SK-N-SH (cell line): ENCODE measurements around the gene LARP6. TPM values are rescaled to one million over a fixed set of nuclear protein-coding genes. Genes with fewer than 3 reads are reported as not detected.

Source experiments
- CTCF ChIA-PET: fragments of 300-600, 350-600 bp; formaldehyde crosslinking; extraction: SDS; loops from one replicate; lab custom pipeline; 2021; lab: Yijun Ruan, JAX
- POLR2A ChIA-PET: fragments of 350-600 bp; sonication (Branson Sonifier 250); formaldehyde crosslinking; extraction: SDS; loops from one replicate; lab custom pipeline; 2020; ENCODE audit warnings: antibody characterized with exemption, inconsistent platforms; lab: Yijun Ruan, JAX
- DNase-seq: peaks from one replicate; pipeline ENCODE4 v3.0.0; 2012
- H2AFZ ChIP-seq: fragments of 200-600 bp; sonication (generic); 2 replicates; pipeline ENCODE4 v1.8.1; 2016; ENCODE audit warnings: antibody characterized with exemption, mild to moderate bottlenecking, low read depth
- H3F3A ChIP-seq: fragments of 200-600 bp; sonication (generic); replicated peaks from 2 replicates; pipeline ENCODE3; 2016; ENCODE audit warnings: antibody characterized with exemption, mild to moderate bottlenecking; ENCODE audit not compliant: insufficient read depth
- H3K27ac ChIP-seq, 2 experiments: fragments of 200-500 bp in 1 of 2; fragments of 200-600 bp in 1 of 2; sonication (Bioruptor generic) in 1 of 2; sonication (generic), shearing (Covaris generic) in 1 of 2; 2 replicates each; pipeline versions ENCODE4 v1.5.1 to v1.6.1; 2014 to 2016; ENCODE audit warnings: low read depth in 2 of 2, inconsistent platforms in 1 of 2, low read length in 1 of 2, mild to moderate bottlenecking in 1 of 2, mixed read lengths in 1 of 2
- H3K27me3 ChIP-seq: fragments of 200-600 bp; sonication (generic), shearing (Covaris generic); 2 replicates; pipeline ENCODE4 v1.6.1; 2016; ENCODE audit warnings: mixed run types; ENCODE audit not compliant: insufficient read depth
- H3K36me3 ChIP-seq, 2 experiments: fragments of 200-500 bp in 1 of 2; fragments of 200-600 bp in 1 of 2; sonication (Bioruptor generic) in 1 of 2; sonication (generic) in 1 of 2; replicated peaks in 1 of 2; 2 replicates each; pipeline versions ENCODE3 to v1.5.1; 2014 to 2016; ENCODE audit warnings: low read length in 1 of 2, mild to moderate bottlenecking in 1 of 2; ENCODE audit not compliant: insufficient read depth in 2 of 2, control insufficient read depth in 1 of 2
- H3K4me1 ChIP-seq, 2 experiments: fragments of 200-500 bp in 1 of 2; fragments of 200-600 bp in 1 of 2; sonication (Bioruptor generic) in 1 of 2; sonication (generic), shearing (Covaris generic) in 1 of 2; 2 replicates each; pipeline versions ENCODE4 v1.5.1 to v1.6.1; 2014 to 2016; ENCODE audit warnings: low read depth in 1 of 2, low read length in 1 of 2, mixed run types in 1 of 2; ENCODE audit not compliant: insufficient read depth in 2 of 2, control insufficient read depth in 1 of 2
- H3K4me2 ChIP-seq: fragments of 200-600 bp; sonication (generic), shearing (Covaris generic); 2 replicates; pipeline ENCODE4 v1.6.1; 2017; ENCODE audit warnings: mixed run types
- H3K4me3 ChIP-seq, 2 experiments: fragments of 200-500 bp in 1 of 2; fragments of 200-600 bp in 1 of 2; sonication (Bioruptor generic) in 1 of 2; sonication (generic), shearing (Covaris generic) in 1 of 2; 2 replicates each; pipeline versions ENCODE4 v1.5.1 to v1.8.1; 2014 to 2016; ENCODE audit warnings: low read depth in 2 of 2, inconsistent platforms in 1 of 2, low read length in 1 of 2, mild to moderate bottlenecking in 1 of 2, mixed read lengths in 1 of 2, moderate library complexity in 1 of 2
- H3K79me2 ChIP-seq: fragments of 200-600 bp; sonication (generic); 2 replicates; pipeline ENCODE4 v1.8.1; 2017; ENCODE audit warnings: mild to moderate bottlenecking; ENCODE audit not compliant: insufficient read depth
- H3K9ac ChIP-seq: fragments of 200-600 bp; sonication (generic); 2 replicates; pipeline ENCODE4 v1.6.1; 2017; ENCODE audit warnings: mixed run types
- H3K9me2 ChIP-seq: fragments of 200-600 bp; sonication (generic); 2 replicates; pipeline ENCODE4 v1.6.1; 2017; ENCODE audit warnings: mixed run types
- H3K9me3 ChIP-seq: fragments of 200-600 bp; sonication (generic); 2 replicates; pipeline ENCODE4 v1.6.1; 2017; ENCODE audit warnings: mixed run types, mild to moderate bottlenecking, moderate library complexity
- H4K20me1 ChIP-seq: fragments of 200-600 bp; sonication (generic); 2 replicates; pipeline ENCODE4 v1.6.1; 2017; ENCODE audit warnings: mild to moderate bottlenecking, mixed run types; ENCODE audit not compliant: insufficient read depth
- CHD2 ChIP-seq: fragments of 150-350 bp; IDR thresholded peaks from 2 replicates; pipeline ENCODE4 v1.6.1; 2018; ENCODE audit warnings: low read length; ENCODE audit not compliant: partially characterized antibody
- FOXJ3 ChIP-seq: sonication (generic); formaldehyde crosslinking; IDR thresholded peaks from 2 replicates; pipeline ENCODE4 v1.5.1; 2020; ENCODE audit warnings: mild to moderate bottlenecking, missing genetic modification reagents
- FOXM1 ChIP-seq: IDR thresholded peaks from 2 replicates; pipeline ENCODE4 v1.4.0; 2012; ENCODE audit warnings: low read depth, mild to moderate bottlenecking
- JUND ChIP-seq: IDR thresholded peaks from 2 replicates; pipeline ENCODE4 v1.4.0; 2012
- MEF2A ChIP-seq: IDR thresholded peaks from 2 replicates; pipeline ENCODE4 v1.4.0; 2012; ENCODE audit warnings: low read depth, borderline replicate concordance
- NFIC ChIP-seq: IDR thresholded peaks from 2 replicates; pipeline ENCODE4 v1.4.0; 2012; ENCODE audit warnings: borderline replicate concordance
- POLR2AphosphoS5 ChIP-seq: IDR thresholded peaks from 2 replicates; pipeline ENCODE4 v1.6.1; 2012; ENCODE audit warnings: low read depth, low read length
- RAD21 ChIP-seq: IDR thresholded peaks from 2 replicates; pipeline ENCODE4 v1.6.1; 2012; ENCODE audit warnings: mild to moderate bottlenecking, low read length
- RCOR1 ChIP-seq: fragments of 150-350 bp; IDR thresholded peaks from 2 replicates; pipeline ENCODE4 v1.6.1; 2017; ENCODE audit warnings: antibody characterized with exemption, low read length
- REST ChIP-seq: IDR thresholded peaks from 2 replicates; pipeline ENCODE4 v1.6.1; 2012; ENCODE audit warnings: mild to moderate bottlenecking, low read depth, low read length, moderate library complexity
- RFX5 ChIP-seq: IDR thresholded peaks from 2 replicates; pipeline ENCODE4 v1.6.1; 2012; ENCODE audit warnings: mild to moderate bottlenecking, improper control_type of control experiment, low read length
- RXRA ChIP-seq: IDR thresholded peaks from 2 replicates; pipeline ENCODE4 v1.4.0; 2012; ENCODE audit warnings: low read depth, mild to moderate bottlenecking, borderline replicate concordance
- SMC3 ChIP-seq: IDR thresholded peaks from 2 replicates; pipeline ENCODE4 v1.6.1; 2012; ENCODE audit warnings: low read depth, low read length, improper control_type of control experiment
- TCF12 ChIP-seq: IDR thresholded peaks from 2 replicates; pipeline ENCODE4 v1.4.0; 2012
- USF1 ChIP-seq: IDR thresholded peaks from 2 replicates; pipeline ENCODE4 v1.4.0; 2012; ENCODE audit warnings: low read depth, borderline replicate concordance
- ZBTB33 ChIP-seq: IDR thresholded peaks from 2 replicates; pipeline ENCODE4 v1.4.0; 2012; ENCODE audit warnings: low read depth, borderline replicate concordance
- whole genome bisulfite sequencing: methylation state at CpG from one replicate; pipeline ENCODE4 v1.1.6; 2017; ENCODE audit warnings: low lambda C conversion rate; 5-methylcytosine and 5-hydroxymethylcytosine counted together
- polyA plus RNA-seq, 3 experiments: library from polyadenylated mRNA; depleted of rRNA; stranded (reverse); fragments of >200 nt; gene quantifications; 2 replicates each; pipeline ENCODE4 v1.2.3, GENCODE V29; 2012
- TF ChIP-seq, protein P1 (sequence below): fragments of 200-600 bp; sonication (generic); IDR thresholded peaks from 2 replicates; pipeline ENCODE4 v1.6.1; 2017; ENCODE audit warnings: antibody characterized with exemption, mild to moderate bottlenecking, moderate library complexity

The LARP6 gene
- polyA plus RNA-seq, 1 of the 3 experiments (the other 2 are of a cell fraction), result 236 TPM

DNA sequence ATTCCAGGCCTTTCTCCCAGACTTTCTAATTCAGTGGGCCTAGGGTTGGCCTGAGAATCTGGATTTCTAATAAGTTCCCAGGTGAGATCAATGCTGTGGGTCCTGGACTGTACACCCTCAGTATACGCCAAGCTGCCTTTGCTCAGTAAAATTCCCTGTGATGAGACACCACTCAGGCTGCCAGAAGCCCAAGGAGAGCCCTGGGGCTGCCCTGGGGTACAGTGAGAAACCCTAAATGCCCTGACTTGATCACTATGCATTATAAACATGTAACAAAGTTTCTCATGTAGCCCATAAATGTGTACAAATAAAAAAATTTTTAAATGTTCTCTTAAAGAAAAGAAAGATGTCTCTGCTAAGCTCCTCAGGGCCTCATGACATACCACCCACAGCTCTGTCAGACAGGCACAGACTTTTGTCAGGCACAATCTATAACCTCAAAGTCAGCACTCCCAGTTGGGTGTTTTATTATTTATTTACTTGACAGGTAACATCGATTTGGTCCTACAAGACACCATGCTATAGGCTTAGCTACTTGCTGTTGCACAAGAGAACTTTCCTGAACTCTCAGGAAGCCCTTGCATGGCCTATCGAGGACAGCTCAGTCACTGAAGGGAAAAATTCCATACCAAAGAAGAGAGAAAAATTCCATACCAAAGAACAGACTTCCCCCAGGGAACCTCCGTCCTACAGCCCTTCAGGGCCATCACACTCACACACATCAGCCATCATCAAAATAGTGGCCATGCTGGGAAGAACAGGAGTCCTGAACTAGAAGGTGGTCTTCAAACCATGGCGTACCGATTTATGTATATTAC lies 22.7 kb downstream of the LARP6 start:
- H3K4me3 ChIP-seq, result no peak overlapping the region
- ChIA-PET CTCF (interaction anchor here (0.8 to 2.1 kb wide), 6 partner anchors 9 to 612 kb away, joined by 3 to 9 read pairs (median 4); no protein-coding TSS in a partner anchor), POLR2A (no interaction called here)
- no peak overlapping the region for H3K27ac ChIP-seq
- H3K36me3 ChIP-seq, result peaks cover 43 to 50% of the 10 kb centered on the region in 2 experiments
- WGBS, result 91% methylated on average over 6 of the region's 6 CpGs
- H3F3A ChIP-seq, result peaks cover 58% of the 10 kb centered on the region
- H3K27me3 ChIP-seq, result no peaks in the 10 kb centered on the region
- H3K4me1 ChIP-seq, result peaks cover 4 to 32% of the 10 kb centered on the region in 2 experiments
- no peak overlapping the region for H3K4me2 ChIP-seq
- H3K9me2 ChIP-seq, result no peaks in the 10 kb centered on the region
- no peak overlapping the region for H2AFZ ChIP-seq
- no peaks in the 10 kb centered on the region for H3K9me3 ChIP-seq
- no peak for TF ChIP-seq ZBTB33
- no peak for TF ChIP-seq RCOR1
- no peak for TF ChIP-seq RXRA
- no peak for TF ChIP-seq TCF12
- TF ChIP-seq RAD21, result no peak
- peaks cover 21% of the 10 kb centered on the region; the same call in 1 of the 2 replicates for H3K79me2 ChIP-seq
- H4K20me1 ChIP-seq, result no peaks in the 10 kb centered on the region
- DNase-seq, result no peak
- H3K9ac ChIP-seq, result no peak overlapping the region

DNA sequence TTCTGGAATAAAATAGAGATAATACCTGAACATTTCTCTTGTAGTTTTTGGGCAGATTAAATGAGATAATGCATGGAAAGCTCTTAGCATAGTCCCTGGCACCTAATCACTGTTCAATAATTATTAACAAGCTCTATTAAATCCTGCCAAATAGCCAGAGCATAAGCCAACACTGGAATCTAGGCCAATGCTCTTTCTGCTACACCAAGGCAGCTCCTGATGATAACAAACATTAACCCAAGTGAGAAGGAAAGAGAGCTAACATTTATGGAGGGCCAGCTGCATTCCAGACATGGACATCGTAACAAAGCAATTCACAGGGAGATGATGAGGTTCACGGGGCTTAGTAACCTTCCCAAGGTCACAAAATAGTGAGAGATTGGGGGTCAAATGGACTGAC lies 23.3 kb downstream of the LARP6 start:
- ChIA-PET POLR2A (no interaction called here), CTCF (interaction anchor here (0.9 to 2.1 kb wide), 5 partner anchors 9 to 613 kb away, joined by 3 to 9 read pairs (median 4); no protein-coding TSS in a partner anchor)
- H3K4me1 ChIP-seq, result peaks cover 4 to 39% of the 10 kb centered on the region in 2 experiments
- 49% methylated on average over 2 of the region's 2 CpGs for WGBS
- H3F3A ChIP-seq, result peaks cover 63% of the 10 kb centered on the region
- no peaks in the 10 kb centered on the region for H3K9me3 ChIP-seq
- H2AFZ ChIP-seq, result no peak overlapping the region
- H3K4me3 ChIP-seq, result no peak overlapping the region
- H3K27ac ChIP-seq, result no peak overlapping the region
- TF ChIP-seq USF1 (no peak), FOXJ3 (CRISPR knock-in tag) (no peak), MEF2A (no peak), SMC3 (no peak), CHD2 (no peak), FOXM1 (no peak), REST (no peak), POLR2AphosphoS5 (no peak), JUND (no peak), NFIC (no peak), RFX5 (no peak)
- TF ChIP-seq, protein P1, sequence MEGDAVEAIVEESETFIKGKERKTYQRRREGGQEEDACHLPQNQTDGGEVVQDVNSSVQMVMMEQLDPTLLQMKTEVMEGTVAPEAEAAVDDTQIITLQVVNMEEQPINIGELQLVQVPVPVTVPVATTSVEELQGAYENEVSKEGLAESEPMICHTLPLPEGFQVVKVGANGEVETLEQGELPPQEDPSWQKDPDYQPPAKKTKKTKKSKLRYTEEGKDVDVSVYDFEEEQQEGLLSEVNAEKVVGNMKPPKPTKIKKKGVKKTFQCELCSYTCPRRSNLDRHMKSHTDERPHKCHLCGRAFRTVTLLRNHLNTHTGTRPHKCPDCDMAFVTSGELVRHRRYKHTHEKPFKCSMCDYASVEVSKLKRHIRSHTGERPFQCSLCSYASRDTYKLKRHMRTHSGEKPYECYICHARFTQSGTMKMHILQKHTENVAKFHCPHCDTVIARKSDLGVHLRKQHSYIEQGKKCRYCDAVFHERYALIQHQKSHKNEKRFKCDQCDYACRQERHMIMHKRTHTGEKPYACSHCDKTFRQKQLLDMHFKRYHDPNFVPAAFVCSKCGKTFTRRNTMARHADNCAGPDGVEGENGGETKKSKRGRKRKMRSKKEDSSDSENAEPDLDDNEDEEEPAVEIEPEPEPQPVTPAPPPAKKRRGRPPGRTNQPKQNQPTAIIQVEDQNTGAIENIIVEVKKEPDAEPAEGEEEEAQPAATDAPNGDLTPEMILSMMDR, result no peak
- H3K4me2 ChIP-seq, result no peak overlapping the region
- H3K36me3 ChIP-seq, result peaks cover 36 to 44% of the 10 kb centered on the region in 2 experiments
- H3K9ac ChIP-seq, result no peak overlapping the region
- no peaks in the 10 kb centered on the region for H3K9me2 ChIP-seq
- no peaks in the 10 kb centered on the region for H4K20me1 ChIP-seq
- H3K79me2 ChIP-seq, result peaks cover 21% of the 10 kb centered on the region; the same call in 1 of the 2 replicates
- no peaks in the 10 kb centered on the region for H3K27me3 ChIP-seq
- no peak for DNase-seq
